Immature natural killer cell (primary cell): Measurements from ENCODE around the gene MT1B. TPM values are rescaled to one million over a fixed set of nuclear protein-coding genes. Genes with fewer than 3 reads are reported as not detected.

Experiments used
- DNase-seq, 3 donors: peaks; one replicate each; pipeline ENCODE4 v3.0.0; 2022; ENCODE audit warnings: mixed read lengths in 1 of 3
- H3K27ac Mint-ChIP-seq, 6 donors: one replicate each; pipeline ENCODE4 v1.8.0; 2020; ENCODE audit warnings: mixed read lengths in 6 of 6, mild to moderate bottlenecking in 5 of 6, inconsistent platforms in 4 of 6, moderate library complexity in 3 of 6
- H3K27me3 Mint-ChIP-seq, 3 donors: one replicate each; pipeline ENCODE4 v1.8.0; 2020 to 2021; ENCODE audit warnings: low read depth in 3 of 3, mild to moderate bottlenecking in 3 of 3, mixed read lengths in 3 of 3, moderate library complexity in 3 of 3, inconsistent platforms in 1 of 3
- H3K36me3 Mint-ChIP-seq, 3 donors: one replicate each; pipeline ENCODE4 v1.8.0; 2020; ENCODE audit warnings: mixed read lengths in 3 of 3, inconsistent platforms in 2 of 3, mild to moderate bottlenecking in 2 of 3
- H3K4me1 Mint-ChIP-seq, 2 donors: one replicate each; pipeline ENCODE4 v1.8.0; 2020; ENCODE audit warnings: inconsistent platforms in 2 of 2, mild to moderate bottlenecking in 2 of 2, mixed read lengths in 2 of 2, moderate library complexity in 1 of 2
- H3K4me3 Mint-ChIP-seq, 5 donors: one replicate each; pipeline ENCODE4 v1.8.0; 2020; ENCODE audit warnings: mild to moderate bottlenecking in 5 of 5, mixed read lengths in 5 of 5, inconsistent platforms in 3 of 5, moderate library complexity in 3 of 5
- H3K9me3 Mint-ChIP-seq, 6 donors: one replicate each; pipeline ENCODE4 v1.8.0; 2020; ENCODE audit warnings: mild to moderate bottlenecking in 6 of 6, mixed read lengths in 6 of 6, inconsistent platforms in 4 of 6, moderate library complexity in 3 of 6
- polyA plus RNA-seq, 3 donors: library from polyadenylated mRNA; unstranded; fragments of 300-500 nt; fragmentation: Illumina TruSeq; gene quantifications; one replicate each; pipeline ENCODE4 v1.2.3, GENCODE V29; 2021

MT1B gene
- polyA plus RNA-seq, 3 donors from 2014 or later: not detected

GRCh38 chr16:56682703-56683397 is 31.2 kb downstream of the MT1B start:
- peaks cover 1 to 3% (median 3%) of the 10 kb centered on the region in 3 donors for H3K27me3 Mint-ChIP-seq
- H3K9me3 Mint-ChIP-seq: no peaks in the 10 kb centered on the region
- H3K4me1 Mint-ChIP-seq: peaks cover 20 to 32% of the 10 kb centered on the region in 2 donors
- no peak for DNase-seq
- H3K36me3 Mint-ChIP-seq: peaks cover 0 to 8% (median 3%) of the 10 kb centered on the region in 3 donors
- peak overlapping the region; percentile 93 to 97 (median 95) for H3K4me3 Mint-ChIP-seq
- peak overlapping the region; percentile 68 to 93 (median 87) for H3K27ac Mint-ChIP-seq

- H3K27me3 Mint-ChIP-seq: peaks cover 0 to 3% (median 3%) of the 10 kb centered on the region in 3 donors
- peaks cover 0 to 8% (median 3%) of the 10 kb centered on the region in 3 donors for H3K36me3 Mint-ChIP-seq
- peak overlapping the region; percentile 39 to 97 (median 93) for H3K4me3 Mint-ChIP-seq
- H3K9me3 Mint-ChIP-seq: no peaks in the 10 kb centered on the region
- peaks cover 20 to 32% of the 10 kb centered on the region in 2 donors for H3K4me1 Mint-ChIP-seq
- DNase-seq: no peak
- peak overlapping the region in 2 of 6 donors; percentile 35 to 83 for H3K27ac Mint-ChIP-seq
Observed at GRCh38 chr16:56683424-56684172, 31.9 kb downstream of the MT1B start.

GRCh38 chr16:56684256-56684925 is 32.7 kb downstream of the MT1B start:
- peaks cover 0 to 8% (median 3%) of the 10 kb centered on the region in 3 donors for H3K36me3 Mint-ChIP-seq
- DNase-seq: no peak
- peak overlapping the region in 3 of 5 donors; percentile 93 to 95 (median 93) for H3K4me3 Mint-ChIP-seq

GRCh38 chr16:56684926-56685590 is 33.4 kb downstream of the MT1B start:
- no peak for DNase-seq
- Mint-ChIP-seq H3K4me3 (no peak overlapping the region), H3K36me3 (peaks cover 0 to 8% (median 3%) of the 10 kb centered on the region in 3 donors), H3K27me3 (peaks cover 2 to 4% (median 3%) of the 10 kb centered on the region in 3 donors), H3K27ac (no peak overlapping the region), H3K9me3 (no peaks in the 10 kb centered on the region), H3K4me1 (peaks cover 20 to 32% of the 10 kb centered on the region in 2 donors)

More at GRCh38 chr16:56684256-56684925, 32.7 kb downstream of the MT1B start:
- Mint-ChIP-seq H3K9me3 (no peaks in the 10 kb centered on the region), H3K4me1 (peaks cover 20 to 32% of the 10 kb centered on the region in 2 donors), H3K27ac (no peak overlapping the region), H3K27me3 (peaks cover 2 to 3% (median 3%) of the 10 kb centered on the region in 3 donors)

- H3K4me1 Mint-ChIP-seq: peaks cover 17 to 26% of the 10 kb centered on the region in 2 donors
- H3K27ac Mint-ChIP-seq: peak overlapping the region in 1 of 6 donors; percentile 28
- H3K27me3 Mint-ChIP-seq: peaks cover 2 to 7% (median 3%) of the 10 kb centered on the region in 3 donors
- H3K36me3 Mint-ChIP-seq: peaks cover 0 to 8% (median 3%) of the 10 kb centered on the region in 3 donors
- DNase-seq: no peak
- no peaks in the 10 kb centered on the region for H3K9me3 Mint-ChIP-seq
- H3K4me3 Mint-ChIP-seq: no peak overlapping the region
Observed at GRCh38 chr16:56686758-56687157, 35.1 kb downstream of the MT1B start.

GRCh38 chr16:56688762-56689161 is 37.1 kb downstream of the MT1B start:
- DNase-seq: no peak
- peaks cover 0 to 8% (median 3%) of the 10 kb centered on the region in 3 donors for H3K36me3 Mint-ChIP-seq
- H3K4me3 Mint-ChIP-seq: no peak overlapping the region
- H3K4me1 Mint-ChIP-seq: peaks cover under 1 to 6% of the 10 kb centered on the region in 2 donors
- no peak overlapping the region for H3K27ac Mint-ChIP-seq
- no peaks in the 10 kb centered on the region for H3K9me3 Mint-ChIP-seq
- H3K27me3 Mint-ChIP-seq: peaks cover 2 to 7% (median 2%) of the 10 kb centered on the region in 3 donors

- H3K36me3 Mint-ChIP-seq: peaks cover 0 to 4% (median 3%) of the 10 kb centered on the region in 3 donors
- H3K27me3 Mint-ChIP-seq: peaks cover 2 to 7% (median 2%) of the 10 kb centered on the region in 3 donors
- H3K4me3 Mint-ChIP-seq: no peak overlapping the region
- no peaks in the 10 kb centered on the region for H3K9me3 Mint-ChIP-seq
- DNase-seq: no peak
- H3K4me1 Mint-ChIP-seq: peaks cover 0 to 2% of the 10 kb centered on the region in 2 donors
- no peak overlapping the region for H3K27ac Mint-ChIP-seq
Observed at GRCh38 chr16:56689171-56689570, 37.5 kb downstream of the MT1B start.

GRCh38 chr16:56690420-56691122 is 38.9 kb downstream of the MT1B start:
- Mint-ChIP-seq H3K27me3 (peaks cover 2 to 8% (median 4%) of the 10 kb centered on the region in 3 donors), H3K4me3 (no peak overlapping the region), H3K36me3 (peaks cover 0 to 4% (median 3%) of the 10 kb centered on the region in 3 donors), H3K27ac (no peak overlapping the region), H3K9me3 (no peaks in the 10 kb centered on the region), H3K4me1 (no peaks in the 10 kb centered on the region)
- DNase-seq: no peak

GRCh38 chr16:56691885-56692284 is 40.2 kb downstream of the MT1B start:
- Mint-ChIP-seq H3K27ac (no peak overlapping the region), H3K27me3 (peaks cover 2 to 6% (median 4%) of the 10 kb centered on the region in 3 donors), H3K9me3 (no peaks in the 10 kb centered on the region), H3K36me3 (no peaks in the 10 kb centered on the region), H3K4me3 (no peak overlapping the region), H3K4me1 (no peaks in the 10 kb centered on the region)
- no peak for DNase-seq

- Mint-ChIP-seq H3K27ac (no peak overlapping the region), H3K4me1 (no peaks in the 10 kb centered on the region), H3K27me3 (peaks cover 2 to 5% (median 3%) of the 10 kb centered on the region in 3 donors), H3K36me3 (peaks cover 0 to 3% (median 0%) of the 10 kb centered on the region in 3 donors), H3K9me3 (no peaks in the 10 kb centered on the region), H3K4me3 (no peak overlapping the region)
- no peak for DNase-seq
Observed at GRCh38 chr16:56695246-56695645, 43.6 kb downstream of the MT1B start.

GRCh38 chr16:56697456-56698155 is 45.9 kb downstream of the MT1B start:
- no peak for DNase-seq
- no peaks in the 10 kb centered on the region for H3K9me3 Mint-ChIP-seq
- no peak overlapping the region for H3K27ac Mint-ChIP-seq
- no peak overlapping the region for H3K4me3 Mint-ChIP-seq
- H3K27me3 Mint-ChIP-seq: peaks cover 2 to 5% (median 2%) of the 10 kb centered on the region in 3 donors
- peaks cover 7 to 10% of the 10 kb centered on the region in 2 donors for H3K4me1 Mint-ChIP-seq
- H3K36me3 Mint-ChIP-seq: peaks cover 0 to 3% (median 0%) of the 10 kb centered on the region in 3 donors

GRCh38 chr16:56700195-56700594 is 48.5 kb downstream of the MT1B start:
- Mint-ChIP-seq H3K4me3 (no peak overlapping the region), H3K27me3 (peaks cover 0 to 5% (median 0%) of the 10 kb centered on the region in 3 donors), H3K9me3 (no peaks in the 10 kb centered on the region), H3K4me1 (peaks cover 7 to 10% of the 10 kb centered on the region in 2 donors), H3K27ac (peak overlapping the region in 1 of 6 donors; percentile 34), H3K36me3 (peaks cover 0 to 3% (median 0%) of the 10 kb centered on the region in 3 donors)
- no peak for DNase-seq
